HG03060 (cell line): Measurements from ENCODE around the gene DHH.

Experiments
- ATAC-seq: cut with Tn5 transposase; IDR thresholded peaks from one replicate; pipeline ENCODE4 v1.9.1; 2021; ENCODE audit warnings: low read depth, moderate number of reproducible peaks; ENCODE audit not compliant: unreplicated experiment

The DHH gene

DNA sequence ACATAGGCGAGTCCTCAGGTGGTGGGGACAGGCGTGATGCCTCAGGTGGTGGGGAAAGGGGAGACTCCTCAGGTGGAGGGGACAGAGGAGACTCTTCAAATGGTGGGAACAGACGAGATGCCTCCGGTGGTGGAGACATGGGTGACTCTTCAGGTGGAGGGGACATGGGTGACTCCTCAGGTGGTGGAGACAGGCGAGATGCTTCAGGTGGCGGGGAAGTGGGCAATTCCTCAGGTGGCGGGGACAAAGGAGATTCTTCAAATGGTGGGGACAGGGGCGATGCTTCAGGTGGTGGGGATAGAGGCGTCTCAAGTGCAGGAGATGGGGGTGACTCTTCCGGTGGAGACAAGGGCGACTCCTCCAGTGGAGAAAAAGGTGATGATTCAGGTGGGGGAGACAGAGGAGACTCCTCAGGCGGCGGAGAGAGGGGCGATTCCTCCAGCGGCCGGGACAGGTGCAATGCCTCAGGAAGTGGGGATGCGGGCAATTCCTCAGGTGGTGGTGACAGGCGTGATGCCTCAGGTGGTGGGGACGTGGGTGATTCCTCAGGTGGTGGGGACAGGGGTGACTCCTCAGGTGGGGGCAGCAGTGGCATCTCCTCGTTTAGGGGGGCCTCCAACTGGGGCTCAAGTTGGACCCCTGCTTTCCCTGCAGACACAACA, 42.7 kb downstream of the DHH start:
- ATAC-seq = no peak

- ATAC-seq = no peak
These were observed 43.2 kb downstream of the DHH start for GRCh38 chr12:49051373-49051764.

DNA sequence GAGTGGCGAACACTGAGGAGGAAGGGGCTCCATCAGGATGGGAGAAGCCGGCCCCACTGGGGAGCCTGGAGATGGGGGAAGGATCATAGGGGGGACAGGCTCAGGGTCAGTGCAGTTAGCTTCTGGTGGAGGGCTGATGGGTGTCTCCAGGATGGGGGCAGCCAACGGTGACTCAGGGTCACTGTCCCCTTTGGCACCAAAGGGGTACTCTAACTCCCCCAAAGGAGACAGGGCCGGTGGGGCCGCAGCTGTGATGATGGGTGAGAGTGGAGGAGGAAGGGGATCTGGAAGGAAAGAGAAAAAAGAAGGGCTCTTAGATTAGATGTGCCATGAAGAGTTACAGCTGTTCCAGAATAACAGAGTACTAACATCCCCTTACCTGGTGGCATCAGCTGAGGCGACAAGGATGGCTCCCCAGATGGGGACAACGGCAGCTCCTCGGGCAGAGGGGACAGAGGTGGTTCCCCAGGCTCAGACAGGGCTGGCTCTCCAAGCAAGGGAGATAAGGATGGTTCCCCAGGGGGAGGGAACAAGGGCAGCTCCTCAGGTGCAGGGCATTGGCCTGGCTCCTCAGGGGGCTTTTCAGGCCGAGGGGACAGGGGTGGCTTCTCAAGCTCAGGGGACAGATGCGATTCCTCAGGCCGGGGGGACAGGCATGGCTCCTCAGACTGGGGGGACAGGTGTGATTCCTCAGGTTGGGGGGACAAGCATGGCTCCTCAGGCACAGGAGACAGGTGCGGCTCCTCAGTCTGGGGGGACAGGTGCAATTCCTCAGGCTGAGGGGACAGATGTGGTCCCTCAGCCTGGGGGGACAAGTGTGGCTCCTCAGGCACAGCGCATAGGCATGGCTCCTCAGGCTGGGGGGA, 43.9 kb downstream of the DHH start:
- no peak for ATAC-seq

DNA sequence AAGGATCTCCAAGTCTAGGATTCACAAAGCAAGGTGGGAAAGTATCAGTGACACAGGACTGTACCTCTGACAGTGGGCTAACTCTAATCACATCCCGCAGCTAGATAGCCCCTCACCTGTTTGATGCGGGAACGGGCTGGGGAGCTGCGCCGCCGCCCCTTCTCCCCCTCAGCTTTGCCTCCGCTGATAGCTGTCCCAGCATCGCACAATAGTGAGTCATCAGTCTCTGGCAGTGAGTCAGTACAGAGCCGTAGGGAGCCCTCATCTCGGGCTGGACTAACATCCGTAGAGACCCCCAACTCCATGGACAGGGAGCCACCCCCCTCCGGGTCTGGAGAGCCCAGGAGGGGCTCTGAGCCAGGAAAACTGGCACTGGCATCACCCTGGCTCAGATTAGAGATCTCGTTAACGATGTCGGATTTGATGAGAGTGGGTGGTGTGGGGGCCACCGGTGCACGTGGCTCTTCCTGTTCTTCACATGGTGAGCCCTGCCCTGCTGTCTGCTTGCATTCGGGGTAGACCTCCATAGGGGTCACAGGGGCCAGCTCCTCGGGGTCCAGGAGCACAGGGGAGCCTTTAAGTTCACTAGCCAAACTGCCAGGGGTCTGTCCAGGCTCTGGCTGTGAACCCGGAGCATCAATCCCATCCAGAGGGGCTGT, 44.9 kb downstream of the DHH start:
- no peak for ATAC-seq

- ATAC-seq = no peak
These were observed 45.6 kb downstream of the DHH start for GRCh38 chr12:49048953-49049352.

DNA sequence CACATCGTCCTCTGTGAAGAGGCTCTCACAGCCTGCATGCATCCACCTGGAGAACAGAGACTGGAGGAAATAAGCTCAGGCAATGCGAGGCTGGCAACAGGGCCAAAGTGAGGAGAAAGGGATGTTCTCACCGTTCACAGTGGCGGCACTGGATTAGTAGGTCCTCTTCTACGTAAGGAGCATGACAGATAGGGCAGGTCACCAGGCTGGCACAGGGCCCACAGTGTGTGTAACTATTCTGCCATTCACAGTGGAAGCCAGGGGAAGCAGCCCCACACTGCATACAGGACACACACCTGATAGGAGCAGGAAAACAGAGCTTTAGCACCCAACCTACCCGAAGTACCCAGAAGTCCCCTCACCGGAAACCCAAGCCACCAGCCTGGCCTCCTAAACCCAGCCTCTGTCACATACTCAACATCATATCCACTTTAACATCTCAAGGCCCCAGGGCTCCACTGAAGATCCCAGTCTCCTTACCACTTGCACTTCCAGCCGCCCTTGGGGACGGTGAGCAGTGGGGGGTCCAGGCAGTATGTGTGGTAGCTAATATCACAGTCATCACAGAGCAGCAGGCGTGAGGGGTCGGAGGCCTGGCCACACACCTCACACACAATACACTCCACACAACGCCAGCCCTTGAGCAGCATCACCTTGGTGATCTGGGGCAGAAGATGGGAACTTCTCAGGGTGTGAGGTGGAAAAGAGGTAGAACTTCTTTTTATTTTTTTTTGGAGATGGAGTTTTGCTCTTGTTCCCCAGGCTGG, 48.3 kb downstream of the DHH start:
- ATAC-seq = no peak

DNA sequence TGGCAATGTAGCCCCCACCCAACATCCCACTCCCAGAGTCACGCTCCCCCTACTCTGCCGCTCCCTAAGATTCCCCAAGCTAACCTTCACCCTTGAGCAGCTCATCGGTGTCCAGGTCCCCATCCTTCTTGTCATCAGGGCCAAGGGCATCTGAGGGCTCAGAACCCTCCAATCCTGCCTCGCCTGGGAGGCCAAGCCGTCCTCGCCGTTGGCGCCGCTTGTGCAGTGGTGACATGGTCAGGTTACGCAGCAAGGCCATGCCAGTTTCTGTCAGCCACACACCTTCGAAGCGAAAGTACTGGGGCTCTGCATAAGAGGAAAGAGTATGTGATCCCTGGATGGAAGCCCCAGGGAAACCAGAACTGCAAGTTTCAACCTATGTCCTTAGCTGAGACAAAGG, 49.9 kb downstream of the DHH start:
- no peak for ATAC-seq

- ATAC-seq = no peak
These were observed 50.7 kb downstream of the DHH start for GRCh38 chr12:49043856-49044258.

GRCh38 chr12:49043241-49043640, 51.4 kb downstream of the DHH start:
- no peak for ATAC-seq

DNA sequence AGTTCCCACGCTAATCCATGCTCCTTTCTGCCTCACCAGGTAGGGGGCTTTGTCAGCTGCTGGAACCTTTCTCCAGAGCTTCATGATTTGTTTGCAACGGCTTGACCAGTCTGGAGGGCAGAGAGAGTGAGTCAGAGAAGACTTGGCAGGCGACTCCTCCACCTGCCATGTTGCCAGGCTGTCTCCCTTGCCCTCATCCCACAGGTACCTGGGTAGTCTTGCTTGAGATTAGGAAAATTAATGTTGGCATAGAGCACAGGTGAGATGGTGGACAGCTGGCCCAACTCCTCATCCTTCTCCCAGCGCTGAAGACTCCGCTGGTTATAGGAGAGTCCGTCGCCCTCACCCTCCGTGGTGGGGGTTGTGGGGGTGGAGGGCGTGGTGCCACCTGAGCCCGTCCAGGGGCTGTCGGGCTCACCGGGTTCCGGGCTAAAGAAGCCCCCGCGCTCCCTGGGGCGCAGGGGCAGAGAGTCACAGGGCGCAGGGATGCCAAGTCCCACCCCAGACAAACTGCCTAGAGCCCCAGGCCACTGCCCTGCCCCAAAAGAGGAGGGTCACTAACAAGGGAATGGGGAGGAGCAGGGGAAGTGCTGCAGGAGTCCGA, 52.6 kb downstream of the DHH start:
- ATAC-seq = no peak

DNA sequence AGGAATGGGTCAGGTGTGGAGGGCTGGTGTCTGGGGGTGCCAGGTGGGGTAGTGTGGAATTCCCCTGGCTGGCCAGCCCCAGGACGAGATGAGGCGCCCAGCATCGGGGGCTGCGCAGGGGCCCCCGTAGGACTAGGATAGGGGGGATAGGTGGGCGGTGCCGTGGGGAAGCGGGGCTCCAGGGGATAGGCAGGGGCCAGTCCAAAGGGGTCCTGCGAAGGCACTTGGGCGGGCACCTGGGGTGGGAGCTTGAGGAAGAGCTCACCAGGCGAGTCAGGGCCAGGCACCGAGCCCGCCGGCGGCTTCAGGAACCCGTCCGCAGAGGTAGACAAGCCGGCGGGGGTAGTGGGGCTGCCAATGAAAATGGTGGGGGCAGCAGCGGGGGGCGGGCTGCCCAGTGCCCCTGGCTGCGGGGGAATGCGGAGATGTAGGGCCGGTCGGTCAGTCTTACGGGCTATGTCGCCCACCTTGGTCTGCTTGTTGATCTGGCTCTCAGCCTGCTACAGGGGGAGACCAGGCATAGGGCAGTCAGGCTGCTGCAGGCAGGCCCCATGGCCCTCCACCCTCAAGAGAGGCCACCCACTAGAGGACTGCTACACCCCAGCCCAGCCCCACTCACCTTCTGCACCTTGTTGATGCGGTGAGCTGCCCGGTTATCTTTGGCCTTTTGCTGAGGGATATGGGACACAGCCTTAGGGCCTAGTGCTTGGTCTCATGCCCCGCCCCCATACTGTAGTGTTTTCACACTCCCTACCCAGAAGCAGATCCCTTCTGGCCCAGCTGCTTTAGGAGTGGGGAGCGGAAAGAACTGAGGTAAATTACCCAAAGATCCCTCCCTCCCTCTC, 53.3 kb downstream of the DHH start:
- ATAC-seq = no peak

DNA sequence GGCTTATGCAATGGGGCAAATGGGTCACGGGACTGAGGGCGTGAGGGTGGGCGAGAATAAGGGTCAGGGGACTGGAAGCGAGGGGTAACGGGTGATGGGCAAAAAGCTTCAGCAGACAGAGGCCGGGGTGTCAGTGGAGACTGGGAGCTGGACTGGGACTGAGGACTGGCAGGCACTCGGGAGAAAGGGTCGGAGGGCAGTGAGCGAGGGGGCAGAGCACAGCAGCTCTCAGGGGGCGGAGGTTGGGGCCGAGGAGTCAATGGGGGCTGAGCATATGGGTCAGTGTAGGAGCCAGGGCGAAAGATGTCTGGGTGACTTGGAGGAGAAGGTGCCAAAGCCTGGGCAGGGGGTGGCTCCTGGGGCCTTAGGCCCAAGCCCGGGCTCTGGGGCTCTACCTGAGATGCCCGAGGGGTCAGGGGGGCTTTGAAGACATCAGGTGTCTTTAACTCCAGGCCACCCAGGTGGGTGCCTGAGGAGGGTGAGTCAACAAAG, 54.2 kb downstream of the DHH start:
- ATAC-seq = no peak

DNA sequence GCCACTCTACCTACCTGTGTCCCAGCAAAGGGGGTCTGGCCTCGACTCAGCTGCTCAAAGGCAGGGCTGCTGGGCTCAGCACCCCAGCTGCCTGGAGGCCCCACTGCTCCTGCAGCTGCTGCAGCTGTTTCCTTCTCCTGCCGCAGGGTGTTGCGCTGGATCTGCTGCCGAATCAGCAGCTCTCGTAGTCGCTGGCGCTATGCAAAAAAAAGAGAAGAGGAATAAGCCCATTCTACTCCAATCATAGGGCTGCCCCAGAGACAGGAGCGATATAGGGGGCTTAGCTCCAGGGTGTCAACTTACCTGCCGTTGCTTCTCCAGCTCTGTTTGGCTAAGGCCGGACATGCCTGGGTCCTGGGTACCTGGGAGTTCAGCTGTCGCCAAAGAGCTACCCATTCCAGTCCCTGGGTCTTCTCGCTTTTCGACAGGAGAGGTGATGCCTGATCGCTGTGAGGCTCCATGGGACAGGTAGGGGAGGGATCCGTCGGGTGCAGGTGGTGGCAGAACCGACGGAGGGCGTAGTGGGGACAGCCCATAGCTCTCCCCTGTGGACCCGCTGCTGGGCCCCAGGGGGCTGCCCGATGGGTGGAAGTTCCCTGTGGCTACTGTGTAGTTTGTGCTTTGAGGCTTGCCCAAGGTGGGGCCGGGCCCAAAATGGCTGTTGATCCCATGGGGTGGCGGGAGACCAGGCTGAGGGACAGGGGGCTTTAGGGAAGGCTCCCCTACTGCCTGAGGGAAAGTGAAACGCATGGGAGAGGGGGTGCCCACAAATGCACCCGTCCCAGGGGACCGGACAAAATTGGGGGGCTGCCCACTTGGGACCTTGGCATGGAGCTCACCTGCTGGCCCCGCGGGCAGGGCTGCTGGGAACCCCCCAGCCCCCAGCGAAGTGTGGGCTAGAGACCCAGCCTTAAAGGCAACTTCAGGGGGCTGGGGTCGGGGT, 54.9 kb downstream of the DHH start:
- no peak for ATAC-seq

- no peak for ATAC-seq
These were observed 56.2 kb downstream of the DHH start for GRCh38 chr12:49038291-49038955.

DNA sequence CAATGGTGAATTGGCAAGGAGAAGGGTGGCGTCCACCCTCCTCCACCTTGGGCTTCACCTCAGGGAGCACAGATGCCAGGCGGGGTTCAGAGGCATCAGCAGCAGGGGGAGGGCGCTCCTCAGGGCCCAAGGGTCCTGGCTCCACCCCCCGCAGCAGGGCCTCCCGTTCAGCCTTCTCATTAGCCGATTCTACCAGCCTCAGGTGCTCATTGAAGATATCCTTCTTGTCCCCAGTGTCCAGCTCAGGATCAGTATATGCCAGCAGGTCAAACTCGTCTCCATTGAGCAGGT, 56.7 kb downstream of the DHH start:
- no peak for ATAC-seq

GRCh38 chr12:49037111-49037946, 57.3 kb downstream of the DHH start:
- ATAC-seq = no peak
